CD4-positive, alpha-beta T cell treated with Interleukin-4 for 4 hours (primary cell): ENCODE data around the gene RPL10L.

ENCODE experiments used
- DNase-seq: peaks from one replicate; pipeline ENCODE4 v3.0.0-alpha.2; 2020

The RPL10L gene

DNA sequence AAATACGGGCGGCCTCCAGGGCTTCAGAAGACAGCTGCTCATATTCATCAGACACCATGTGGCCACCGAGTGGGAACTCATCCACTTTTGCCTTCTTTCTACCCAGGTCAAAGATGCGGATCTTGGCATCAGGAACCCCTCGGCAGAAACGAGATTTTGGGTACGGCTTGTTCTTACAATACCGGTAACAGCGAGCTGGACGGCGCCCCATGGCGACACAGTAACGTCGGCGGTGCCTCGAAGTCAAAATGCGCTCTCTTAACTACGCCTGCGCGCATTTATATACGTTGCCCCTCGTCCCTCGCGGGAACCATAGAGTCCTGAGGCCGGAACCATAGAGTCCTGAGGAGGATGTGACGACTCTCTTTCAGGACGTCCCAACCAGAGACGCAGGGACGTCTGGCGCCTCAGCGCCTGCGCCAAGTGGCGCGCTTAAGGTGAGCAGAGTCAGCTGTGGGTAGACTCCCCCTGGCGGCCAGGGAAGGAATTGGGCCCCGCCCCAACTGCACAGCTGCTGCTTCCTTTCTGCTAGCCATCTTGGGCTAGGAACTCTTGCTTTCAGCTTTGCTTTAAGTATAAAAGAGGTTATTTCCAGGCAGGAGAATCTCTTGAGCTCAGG is at the start of gene RPL10L:
Gene RPL10L, minus strand, starts transcription at position 256 of the 619 bp plus-strand sequence. Its CDS starts 45 bp downstream, at position 211.
- DNase-seq = no peak

GRCh38 chr14:46691819-46692218 is 40.2 kb upstream of the RPL10L start:
- no peak for DNase-seq

DNA sequence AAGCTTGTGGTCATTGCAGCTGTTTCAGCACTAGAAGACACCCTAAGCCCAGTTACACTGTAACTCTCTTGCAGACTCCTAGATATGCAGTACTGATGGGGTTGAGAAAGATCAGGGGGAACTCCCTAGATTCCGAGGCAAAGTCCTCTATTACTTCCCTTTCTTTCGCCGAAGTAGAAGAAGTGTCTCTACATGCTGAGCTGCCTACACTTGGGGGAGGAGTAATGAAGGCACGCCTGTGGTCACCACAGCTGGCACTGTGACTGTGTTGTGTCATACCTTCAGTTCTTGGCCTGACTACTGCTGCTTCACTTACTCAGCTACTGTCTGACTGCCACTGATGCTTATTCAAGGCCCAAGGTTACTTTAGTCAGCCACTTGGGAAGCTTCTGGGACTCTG is 35.1 kb upstream of the RPL10L start:
- no peak for DNase-seq

DNA sequence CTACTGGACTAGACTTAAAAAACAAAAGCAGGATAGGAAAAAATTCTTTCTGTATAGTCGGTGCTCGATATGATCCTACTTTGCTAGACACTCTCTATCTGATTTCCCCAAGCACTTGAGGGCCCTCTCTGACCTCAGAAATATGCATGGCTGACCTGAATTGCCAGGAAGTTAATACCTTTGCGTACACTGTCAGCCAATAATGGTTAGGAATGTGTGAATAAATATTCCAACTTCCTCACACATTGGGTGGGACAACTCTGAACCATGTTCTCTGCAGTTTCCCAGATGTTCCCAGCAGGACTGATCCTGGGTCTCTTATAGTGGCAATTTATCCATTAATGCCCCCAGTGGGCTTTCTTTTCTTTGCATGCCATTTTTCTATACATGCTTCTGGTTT is 20.5 kb upstream of the RPL10L start:
- no peak for DNase-seq

DNA sequence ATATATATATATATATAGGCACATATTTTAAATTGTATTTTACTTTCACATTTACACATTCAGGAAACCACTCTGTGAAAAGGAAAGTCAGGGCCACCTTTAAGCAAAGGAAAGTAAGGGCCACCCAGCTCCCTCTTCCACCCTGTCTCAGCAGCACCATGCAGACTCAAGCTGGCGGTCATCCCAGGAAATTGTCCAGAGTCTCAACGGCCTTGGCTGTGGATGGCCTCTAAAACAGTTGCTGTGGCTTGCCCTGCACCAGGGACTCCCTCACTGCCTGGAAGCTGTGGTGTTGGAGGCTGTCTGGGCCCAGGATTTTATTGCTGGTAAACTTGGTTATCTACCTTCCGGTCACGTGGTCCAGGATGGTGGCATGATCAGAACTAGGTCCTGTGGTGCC is 11.8 kb upstream of the RPL10L start:
- no peak for DNase-seq

GRCh38 chr14:46661728-46662127 is 10.1 kb upstream of the RPL10L start:
- DNase-seq = no peak

DNA sequence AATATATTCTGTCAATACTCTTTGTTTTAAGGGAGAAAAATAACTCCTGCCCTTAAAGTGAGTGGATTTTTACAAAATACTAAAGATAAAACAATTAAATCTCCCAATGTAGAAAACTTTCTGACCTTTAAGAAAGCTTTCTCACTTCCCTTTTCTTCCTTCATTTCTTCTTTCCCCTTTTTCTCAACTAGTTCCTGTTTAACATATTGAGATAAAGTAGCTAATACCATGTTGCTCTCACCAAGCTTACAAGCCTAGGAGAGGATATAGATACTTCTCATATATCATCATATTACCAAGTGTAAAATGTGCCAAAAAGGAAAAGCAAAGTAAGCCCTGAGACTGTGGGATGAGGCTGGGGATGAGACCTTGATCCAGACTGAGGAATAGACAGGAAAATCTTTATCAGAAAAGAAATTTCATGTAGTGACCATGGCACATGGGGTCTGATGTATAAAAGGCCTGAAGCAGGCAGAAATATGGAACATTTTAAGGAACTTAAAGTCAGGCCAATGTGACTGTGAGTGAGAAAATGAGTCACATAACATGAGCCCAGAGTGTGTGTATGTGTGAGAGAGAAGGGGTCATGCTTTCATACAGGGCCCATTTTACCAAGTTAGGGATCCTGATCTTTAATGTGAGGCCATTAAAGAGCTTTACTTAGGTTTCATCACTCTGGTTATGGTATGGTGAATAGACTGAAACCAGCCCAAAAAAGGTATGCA is 1.6 kb upstream of the RPL10L start:
- DNase-seq = no peak

GRCh38 chr14:46646796-46647195 is 4.8 kb downstream of the RPL10L start:
- DNase-seq = no peak

GRCh38 chr14:46626876-46627275 is 24.7 kb downstream of the RPL10L start:
- DNase-seq = no peak
